GM21367 (cell line): ENCODE results near the gene PRR30.
"Not testable (repeated sequence)": the region's sequence is repeated elsewhere in the genome, so short reads cannot be mapped to it uniquely, and the experiment has no call there.

Experiments
- ATAC-seq: cut with Tn5 transposase; IDR thresholded peaks from one replicate; pipeline ENCODE4 v1.9.1; 2021; ENCODE audit not compliant: unreplicated experiment

PRR30 gene

DNA sequence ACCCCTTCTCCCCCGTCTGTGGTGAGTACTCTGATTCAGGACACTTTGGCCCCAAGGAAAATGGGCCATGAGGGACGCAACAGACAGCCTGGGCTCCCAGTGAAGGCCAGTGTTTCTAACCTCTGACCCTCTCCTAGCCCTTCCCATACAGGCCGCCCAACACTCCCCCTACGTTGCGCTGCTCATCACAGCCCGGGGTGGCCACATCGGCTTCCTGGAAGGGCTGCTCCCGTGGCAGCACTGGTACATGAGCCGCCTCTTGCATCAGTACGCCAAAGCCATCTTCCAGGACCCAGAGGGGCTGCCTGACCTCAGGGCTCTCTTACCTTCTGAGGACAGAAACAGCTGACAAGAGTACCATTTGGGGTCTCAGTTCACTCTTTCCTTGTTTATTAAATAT, 8.8 kb downstream of the PRR30 start:
- no peak for ATAC-seq

DNA sequence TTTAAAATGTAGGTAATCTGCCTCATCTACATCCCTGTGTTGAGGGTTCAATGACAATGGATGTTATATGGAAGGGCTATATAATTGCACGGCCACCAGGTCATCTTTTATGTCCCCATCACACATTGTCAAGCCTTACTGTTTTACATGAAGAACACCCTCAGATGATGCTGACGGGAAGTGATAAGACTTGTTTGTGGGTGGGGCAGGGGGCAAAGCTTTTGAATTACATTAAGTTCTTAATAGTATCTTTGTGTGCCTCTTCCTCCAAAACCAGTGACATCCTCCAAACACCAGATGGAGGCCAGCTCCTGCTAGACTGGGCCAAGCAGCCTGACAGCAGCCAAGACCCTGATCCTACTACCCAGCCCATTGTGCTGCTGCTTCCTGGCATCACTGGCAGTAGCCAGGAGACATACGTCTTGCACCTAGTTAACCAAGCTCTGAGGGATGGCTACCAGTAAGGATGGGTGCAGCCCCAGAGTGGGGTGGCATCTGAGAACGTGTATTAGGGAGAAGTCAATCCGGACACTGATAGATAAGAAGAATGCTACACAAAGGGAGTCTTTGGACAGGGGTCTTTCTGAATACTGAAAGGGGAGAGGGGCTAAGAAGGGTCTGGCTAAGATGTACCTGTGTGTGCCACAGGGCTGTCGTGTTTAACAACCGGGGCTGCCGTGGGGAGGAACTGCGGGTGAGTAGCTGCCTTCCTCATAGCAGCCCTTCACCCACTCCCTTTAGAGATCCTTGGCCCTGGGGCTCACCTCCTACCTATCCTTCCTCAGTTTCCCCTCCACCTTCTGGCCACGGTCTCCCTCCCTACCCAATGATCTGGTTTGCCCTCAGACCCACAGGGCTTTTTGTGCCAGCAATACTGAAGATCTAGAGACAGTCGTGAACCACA, 10.3 kb downstream of the PRR30 start:
- ATAC-seq: no peak

DNA sequence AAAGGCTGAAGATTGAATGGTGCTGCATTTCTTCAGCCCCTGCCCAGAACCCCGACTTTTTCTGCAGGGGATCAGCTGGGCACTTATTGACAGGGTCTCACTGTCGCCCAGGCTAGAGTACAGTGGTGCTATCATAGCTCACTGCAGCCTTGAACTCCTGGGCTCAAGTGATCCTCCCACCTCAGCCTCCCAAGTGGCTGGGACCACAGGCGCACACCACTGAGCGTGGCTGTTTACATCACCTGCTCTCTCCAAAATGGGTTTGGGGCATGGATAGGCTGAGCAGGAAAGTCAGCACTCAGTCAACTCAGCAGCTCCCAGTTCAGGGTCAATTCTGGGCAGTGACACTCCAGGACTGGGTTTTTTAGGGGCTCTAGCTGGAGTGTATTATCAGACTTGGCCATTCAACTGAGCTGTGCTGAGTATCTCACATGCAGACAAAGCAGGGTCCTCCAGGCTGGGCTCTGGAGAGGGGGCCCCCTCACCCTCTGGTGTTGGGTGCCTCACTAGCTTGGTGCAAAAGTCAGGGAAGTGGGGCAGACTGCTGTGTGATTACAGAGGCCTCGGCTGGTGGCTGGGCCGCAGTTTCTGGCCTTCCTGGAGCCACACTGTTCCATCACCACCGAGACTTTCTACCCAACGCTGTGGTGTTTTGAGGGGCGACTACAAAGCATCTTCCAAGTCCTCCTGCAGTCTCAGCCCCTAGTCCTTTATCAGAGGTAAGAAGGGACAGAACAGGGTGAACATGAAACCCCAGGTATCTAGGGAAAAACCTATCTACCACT, 11.1 kb downstream of the PRR30 start:
- no peak for ATAC-seq

DNA sequence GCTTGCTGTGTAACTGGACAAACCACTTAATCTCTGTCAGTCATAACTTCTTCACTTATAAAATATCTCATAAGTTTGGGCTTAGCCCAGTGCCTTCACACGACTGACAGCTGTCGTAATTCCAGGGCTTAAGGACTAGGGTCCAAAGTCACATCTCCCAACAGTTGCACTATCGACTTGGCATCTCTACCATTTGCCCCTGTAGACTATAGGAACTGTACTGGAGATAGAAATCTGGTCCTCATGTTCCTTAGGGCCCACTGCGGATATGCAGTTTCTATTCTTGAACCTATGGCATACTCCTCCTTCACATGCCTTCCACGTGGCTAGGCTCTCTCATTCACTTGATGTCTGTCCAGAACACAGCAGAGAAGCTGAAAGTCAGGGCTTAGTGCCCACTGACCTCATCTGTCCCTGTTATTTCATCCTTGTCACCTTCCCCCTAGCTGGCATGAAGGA, 12.9 kb downstream of the PRR30 start:
- ATAC-seq: no peak

DNA sequence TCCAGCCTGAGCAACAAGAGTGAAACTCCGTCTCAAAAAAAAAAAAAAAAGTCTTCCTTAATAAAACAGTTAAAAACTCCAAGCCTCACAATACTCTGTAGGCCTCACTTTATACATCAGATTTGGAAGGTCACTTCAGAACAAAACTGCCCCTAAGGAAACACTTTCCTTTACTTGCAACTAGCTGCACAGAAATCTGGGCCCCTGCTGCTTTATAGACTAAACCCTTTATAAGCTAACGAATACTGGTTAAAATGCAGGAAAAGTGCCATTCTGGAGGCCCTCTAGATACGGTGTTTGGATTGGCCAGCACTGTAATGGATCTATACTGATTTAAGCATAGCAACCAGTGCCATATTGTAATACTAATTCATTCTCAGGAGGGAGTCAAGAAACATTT, 14.1 kb downstream of the PRR30 start:
- no peak for ATAC-seq

DNA sequence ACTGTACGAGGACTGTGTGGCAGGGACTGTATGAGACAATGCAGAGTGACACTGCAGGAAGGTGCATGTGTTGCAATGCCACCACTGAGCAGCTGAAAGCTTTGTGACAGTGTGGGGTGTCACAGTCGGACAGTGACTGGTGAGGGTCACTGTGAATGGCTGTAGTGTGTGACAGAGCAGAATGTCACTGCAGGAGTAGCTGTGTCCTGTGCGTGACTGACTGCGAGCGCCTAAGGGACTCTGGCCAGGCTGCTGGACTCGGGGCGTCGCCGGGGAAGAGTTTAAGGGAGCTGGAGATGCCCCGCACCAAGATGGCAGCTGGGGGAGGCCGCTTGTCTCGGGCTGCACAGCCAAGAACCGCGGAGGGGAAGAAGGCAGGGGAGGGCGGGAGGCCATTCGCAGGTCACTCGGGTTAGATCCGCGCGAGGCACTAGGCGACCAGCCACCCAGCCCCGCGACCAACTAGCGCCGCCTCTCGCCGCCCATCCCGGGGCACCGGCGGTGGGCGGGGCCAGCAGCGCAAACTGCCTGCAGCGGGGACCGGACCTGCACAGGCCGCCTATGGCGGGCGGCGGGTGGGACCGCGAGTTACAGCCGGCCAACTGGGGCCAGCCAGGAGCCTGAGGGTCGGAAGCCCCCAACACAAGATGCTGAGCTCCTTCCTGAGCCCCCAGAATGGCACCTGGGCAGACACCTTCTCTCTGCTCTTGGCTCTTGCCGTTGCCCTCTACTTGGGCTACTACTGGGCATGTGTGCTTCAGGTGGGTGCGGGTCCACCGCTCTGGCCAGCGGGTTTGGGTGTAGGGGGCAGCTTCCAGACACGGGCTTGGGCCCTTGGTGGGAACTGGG, 15.7 kb downstream of the PRR30 start, which contains the start of gene ABHD1:
Gene ABHD1 (plus strand): TSS at position 514 of the 849 bp plus-strand sequence. CDS start 134 bp downstream, at position 648.
- ATAC-seq: no peak

DNA sequence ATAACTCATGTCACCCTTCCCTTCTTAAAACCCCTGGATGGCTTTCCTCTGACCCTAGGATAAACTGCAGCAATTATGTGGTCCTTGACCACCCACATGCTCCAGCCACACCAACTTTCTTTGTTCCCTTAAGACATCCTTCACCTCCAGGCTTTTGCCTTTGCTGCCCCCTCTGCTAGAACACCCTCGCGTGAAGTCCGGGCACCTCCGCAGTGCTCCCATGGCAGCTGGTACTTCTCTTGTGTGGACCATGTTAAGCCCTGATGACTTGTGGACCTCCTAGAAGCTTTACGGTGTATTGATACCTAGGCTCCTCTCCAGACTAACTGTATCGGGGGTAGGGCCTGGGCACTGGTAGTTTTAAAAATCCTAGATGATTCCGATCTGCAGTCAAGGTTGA, 16.4 kb downstream of the PRR30 start:
- ATAC-seq: no peak

DNA sequence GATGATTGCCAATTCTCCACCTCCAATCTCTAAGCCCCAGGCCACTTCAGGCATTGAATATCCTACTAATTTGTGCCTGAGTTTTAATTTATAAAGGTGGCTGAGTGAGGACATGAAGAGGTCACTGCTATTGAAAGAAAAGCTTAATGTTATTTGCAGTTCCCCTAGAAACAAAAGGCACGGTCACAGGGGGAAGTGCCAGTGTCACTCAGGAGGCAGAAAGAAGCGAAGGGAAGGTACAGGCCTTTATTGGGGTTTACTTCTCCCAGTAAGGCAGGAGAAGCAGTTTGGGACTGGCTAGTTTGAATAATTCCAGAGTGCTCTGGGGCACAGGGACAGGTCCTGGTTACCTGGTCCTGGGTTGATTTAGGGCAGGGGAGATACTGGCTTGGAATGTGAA, 17.3 kb downstream of the PRR30 start:
- no peak for ATAC-seq

DNA sequence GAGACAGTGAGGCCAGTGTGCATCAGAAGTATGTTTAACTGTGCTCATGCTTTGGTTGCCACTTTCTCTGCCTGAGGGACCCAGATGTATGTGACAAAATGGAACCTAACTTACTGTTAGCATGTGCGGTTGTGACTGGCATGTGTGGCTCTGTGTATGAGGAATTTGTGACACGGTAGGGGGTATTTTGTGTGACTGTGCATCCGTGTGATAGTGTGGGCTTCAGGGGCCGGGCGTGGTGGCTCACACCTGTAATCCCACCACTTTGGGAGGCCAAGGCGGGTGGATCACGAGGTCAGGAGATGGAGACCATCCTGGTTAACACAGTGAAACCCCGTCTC, 19.9 kb downstream of the PRR30 start:
- ATAC-seq: not testable (repeated sequence)

DNA sequence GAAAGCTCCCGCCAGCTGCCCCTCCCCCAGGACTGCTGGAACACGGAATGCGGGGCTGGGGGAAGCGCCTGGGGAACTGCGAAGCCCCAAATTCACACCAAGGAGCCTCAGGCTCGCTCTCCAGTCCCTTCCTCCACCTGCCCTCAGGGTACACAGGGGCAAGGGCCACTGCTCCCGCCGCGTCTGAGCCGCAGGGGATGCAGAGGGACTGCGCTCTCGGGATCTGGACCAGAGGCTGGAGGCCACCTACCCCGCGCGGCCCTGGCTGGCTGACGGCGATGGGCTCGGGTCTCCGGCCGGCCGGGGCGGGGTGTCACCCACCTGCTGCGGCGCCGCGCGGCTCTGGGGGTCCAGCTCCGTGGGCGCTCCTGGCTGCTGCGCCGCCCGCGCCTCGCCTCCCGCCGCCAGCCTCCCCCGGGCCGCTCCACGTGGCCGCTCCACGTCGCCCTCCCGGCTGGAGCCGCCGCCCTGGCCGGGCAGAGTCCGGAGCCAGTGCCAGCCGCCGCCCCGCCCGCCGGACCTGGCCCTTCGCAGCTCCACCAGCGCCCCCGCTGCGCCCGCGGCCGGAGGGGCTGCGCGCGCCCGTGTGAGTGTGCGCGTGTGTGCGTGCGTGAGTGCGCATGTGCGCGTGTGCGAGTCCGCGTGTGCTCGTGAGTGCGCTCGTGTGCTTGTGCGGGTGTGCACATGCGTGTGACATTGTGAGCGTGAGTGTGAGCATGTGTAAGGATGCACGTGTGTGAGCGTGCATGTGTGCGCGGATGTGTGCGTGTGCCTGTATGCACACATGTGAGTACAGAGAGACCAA, 20.5 kb downstream of the PRR30 start, which contains the start of gene CGREF1:
Gene CGREF1 (minus strand): TSS at position 604 of the 805 bp plus-strand sequence. CDS start 14,762 bp downstream, outside the sequence.
- no peak for ATAC-seq

DNA sequence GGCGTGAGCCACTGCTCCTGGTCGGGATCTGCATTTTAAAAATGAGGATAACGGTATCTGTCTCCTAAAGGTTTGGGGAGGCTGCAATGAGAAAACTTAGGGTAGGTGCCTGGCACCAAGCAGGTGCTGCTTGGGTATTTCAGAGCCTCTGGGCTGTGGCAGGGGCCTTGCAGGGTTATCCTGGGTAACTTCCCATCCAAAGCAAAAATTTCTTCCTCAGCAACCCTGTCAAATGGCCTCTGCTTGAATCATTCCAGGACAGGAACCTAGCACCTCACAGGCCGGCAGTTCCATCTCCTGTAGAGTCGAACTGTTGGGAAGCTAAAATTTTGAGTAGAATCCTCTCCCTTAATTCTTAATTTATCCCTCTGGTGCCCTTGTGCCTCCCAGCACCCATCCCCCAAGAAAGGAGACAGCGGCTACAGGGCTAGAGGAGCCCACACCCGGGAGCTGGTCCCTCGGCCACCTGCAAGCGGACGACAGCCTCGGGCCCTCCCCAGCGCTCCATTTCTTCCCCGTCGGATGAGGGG, 21.1 kb downstream of the PRR30 start:
- no peak for ATAC-seq

DNA sequence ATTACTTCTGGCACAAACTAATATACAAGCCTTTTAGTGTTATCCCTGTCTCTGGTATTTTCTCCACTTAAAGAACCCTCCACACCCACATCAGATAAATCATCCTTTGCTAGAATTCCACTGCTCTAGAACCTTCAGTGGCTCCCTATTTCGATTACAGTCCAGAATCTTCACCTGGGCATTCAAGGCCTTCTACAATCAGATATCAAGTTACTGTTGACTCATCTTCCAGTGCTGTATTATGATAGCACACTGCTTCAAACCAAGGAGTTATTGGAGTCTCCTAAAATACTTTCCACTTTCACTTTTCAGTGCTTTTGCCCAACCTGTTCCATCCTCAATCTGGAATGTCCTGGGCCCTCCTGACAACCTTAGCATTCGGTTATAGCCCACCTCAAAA, 23.7 kb downstream of the PRR30 start:
- no peak for ATAC-seq

DNA sequence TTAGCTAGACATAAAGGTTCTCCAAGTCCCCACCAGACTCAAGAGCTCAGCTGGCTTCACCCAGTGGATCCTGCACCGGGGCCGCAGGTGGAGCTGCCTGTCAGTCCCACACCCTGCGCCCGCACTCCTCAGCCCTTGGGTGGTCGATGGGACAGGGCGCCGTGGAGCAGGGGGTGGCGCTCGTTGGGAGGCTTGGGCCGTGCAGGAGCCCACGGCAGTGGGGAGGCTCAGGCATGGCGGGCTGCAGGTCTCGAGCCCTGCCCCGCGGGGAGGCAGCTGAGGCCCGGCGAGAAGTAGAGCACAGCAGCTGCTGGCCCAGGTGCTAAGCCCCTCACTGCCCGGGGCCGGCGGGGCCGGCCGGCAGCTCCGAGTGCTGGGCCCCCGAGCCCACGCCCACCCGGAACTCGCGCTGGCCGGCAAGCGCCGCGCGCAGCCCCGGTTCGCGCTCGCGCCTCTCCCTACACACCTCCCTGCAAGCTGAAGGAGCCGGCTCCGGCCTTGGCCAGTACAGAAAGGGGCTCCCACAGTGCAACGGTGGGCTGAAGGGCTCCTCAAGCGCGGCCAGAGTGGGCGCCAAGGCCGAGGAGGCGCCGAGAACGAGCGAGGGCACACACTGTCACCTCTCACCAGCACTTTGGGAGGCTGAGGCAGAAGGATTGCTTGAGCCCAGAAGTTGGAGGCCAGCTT, 27.7 kb downstream of the PRR30 start:
- not testable (repeated sequence) for ATAC-seq

DNA sequence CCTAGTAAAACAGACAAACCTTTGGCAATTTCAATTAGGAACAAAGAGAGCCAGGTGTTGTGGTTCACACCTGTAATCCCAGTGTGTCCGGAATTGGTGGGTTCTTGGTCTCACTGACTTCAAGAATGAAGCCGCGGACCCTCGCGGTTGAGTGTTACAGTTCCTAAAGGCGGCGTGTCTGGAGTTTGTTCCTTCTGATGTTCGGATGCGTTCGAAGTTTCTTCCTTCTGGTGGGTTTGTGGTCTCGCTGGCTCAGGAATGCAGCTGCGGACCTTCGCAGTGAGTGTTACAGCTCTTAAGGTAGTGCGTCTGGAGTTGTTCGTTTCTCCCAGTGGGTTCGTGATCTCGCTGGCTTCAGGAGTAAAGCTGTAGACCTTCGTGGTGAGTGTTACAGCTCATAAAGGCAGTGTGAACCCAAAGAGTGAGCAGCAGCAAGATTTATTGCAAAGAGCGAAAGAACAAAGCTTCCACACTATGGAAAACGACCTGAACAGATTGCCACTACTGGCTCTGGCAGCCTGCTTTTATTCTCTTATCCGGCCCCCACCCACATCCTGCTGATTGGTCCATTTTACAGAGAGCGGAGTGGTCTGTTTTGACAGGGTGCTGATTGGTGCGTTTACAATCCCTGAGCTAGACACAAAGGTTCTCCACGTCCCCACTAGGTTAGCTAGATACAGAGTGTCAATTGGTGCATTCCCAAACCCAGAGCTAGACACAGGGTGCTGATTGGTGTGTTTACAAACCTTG, 28.4 kb downstream of the PRR30 start:
- not testable (repeated sequence) for ATAC-seq

DNA sequence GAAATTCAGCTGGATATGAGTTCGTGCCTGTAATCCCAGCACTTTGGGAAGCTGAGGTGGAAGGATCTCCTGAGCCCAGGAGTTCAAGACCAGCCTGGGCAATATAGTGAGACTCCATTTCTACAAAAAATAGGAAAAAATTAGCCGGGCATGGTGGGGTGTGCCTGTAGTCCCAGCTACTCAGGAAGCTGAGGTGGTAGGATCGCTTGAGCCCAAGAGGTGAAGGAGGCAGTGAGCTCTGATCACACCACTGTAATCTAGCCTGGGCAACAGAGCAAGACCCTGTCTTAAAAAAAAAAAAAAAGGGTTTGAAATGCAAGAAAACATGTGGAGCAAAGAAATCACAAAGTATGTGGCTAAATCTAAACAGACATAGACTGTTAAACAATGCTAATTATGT, 30.1 kb downstream of the PRR30 start:
- ATAC-seq: no peak

DNA sequence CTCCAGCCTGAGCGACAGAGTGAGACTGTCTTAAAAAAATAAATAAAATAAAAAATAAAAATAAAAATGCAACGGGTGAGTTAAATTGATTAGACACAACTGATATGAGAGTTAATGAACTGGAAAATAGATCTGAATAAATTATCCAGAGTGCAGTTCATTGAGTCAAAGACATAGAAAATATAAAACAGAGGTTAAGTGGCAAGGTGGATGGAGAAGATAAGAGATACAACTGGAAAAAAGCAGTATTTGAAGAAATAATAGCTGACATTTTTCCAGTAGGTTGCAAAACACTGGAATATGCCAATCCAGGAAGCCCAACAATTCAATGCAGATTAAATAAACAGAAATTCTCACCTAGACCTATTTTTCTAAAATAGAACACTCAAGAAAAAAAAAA, 31.0 kb downstream of the PRR30 start:
- ATAC-seq: no peak

DNA sequence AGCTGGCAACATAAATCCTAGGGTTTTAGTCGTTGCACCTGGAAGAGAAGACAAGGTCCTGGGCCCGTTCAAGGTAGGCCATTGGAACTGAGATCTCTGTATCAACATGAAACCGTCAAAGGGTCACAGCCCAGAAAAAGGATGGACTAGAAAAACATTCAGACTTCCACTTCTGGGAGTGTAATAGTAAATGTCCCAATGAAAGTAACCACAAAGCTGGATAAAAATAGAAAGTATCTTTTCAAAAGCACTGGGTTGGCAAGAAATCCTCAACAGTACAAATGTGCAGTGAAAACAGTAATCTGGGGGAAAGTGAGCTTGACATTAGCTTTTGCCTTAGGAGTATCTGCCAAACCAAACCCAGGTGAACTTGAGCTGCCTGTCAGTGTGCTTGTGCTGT, 33.2 kb downstream of the PRR30 start:
- ATAC-seq: no peak

DNA sequence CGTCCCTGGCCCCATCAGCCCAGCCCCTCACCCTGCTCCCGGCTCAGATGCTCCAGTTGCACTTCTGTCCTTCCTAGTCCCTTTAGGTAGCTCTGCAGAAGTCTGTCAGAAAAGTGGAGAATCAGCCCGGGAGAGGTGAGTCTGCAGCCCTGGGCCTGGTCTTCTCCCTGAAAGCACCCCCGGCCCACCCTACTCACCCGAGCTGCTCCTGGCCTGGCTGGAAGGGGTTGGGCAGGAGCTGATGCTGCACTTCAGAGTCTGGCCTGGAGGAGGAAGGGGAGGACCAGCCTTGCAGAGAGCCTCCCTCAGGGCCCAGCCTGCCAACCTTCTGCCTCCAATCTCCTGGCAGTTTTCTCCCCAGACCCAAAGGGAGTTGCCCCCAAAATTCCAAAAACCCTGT, 36.9 kb downstream of the PRR30 start:
- ATAC-seq: no peak

DNA sequence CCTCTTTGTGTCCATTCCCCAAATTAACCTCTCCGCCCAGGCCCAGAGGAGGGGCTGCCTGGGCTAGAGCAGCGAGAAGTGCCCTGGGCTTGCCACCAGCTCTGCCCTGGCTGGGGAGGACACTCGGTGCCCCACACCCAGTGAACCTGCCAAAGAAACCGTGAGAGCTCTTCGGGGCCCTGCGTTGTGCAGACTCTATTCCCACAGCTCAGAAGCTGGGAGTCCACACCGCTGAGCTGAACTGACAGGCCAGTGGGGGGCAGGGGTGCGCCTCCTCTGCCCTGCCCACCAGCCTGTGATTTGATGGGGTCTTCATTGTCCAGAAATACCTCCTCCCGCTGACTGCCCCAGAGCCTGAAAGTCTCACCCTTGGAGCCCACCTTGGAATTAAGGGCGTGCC, 39.2 kb downstream of the PRR30 start:
- no peak for ATAC-seq
